RWPE2 (cell line): Measurements from ENCODE around the gene OPRD1.
"Not testable (repeated sequence)": the region's sequence is repeated elsewhere in the genome, so short reads cannot be mapped to it uniquely, and the experiment has no call there.

Experiments used
- ATAC-seq: fragments of 200-7000 bp; cut with Tn5 transposase; 3 replicates; pipeline ENCODE4 v1.9.1; 2021; ENCODE audit warnings: low read depth
- DNase-seq: peaks from one replicate; pipeline ENCODE4 v3.0.0-alpha.2; 2020; ENCODE audit warnings: low spot score
- H3K27ac ChIP-seq: fragments of 450-650 bp; 2 replicates; pipeline ENCODE4 v1.5.1; 2017; ENCODE audit warnings: mild to moderate bottlenecking; ENCODE audit not compliant: poor library complexity, severe bottlenecking
- H3K27me3 ChIP-seq: fragments of 250-450 bp; sonication (Bioruptor Pico); 2 replicates; pipeline ENCODE4 v1.5.1; 2021; ENCODE audit warnings: mild to moderate bottlenecking, moderate library complexity; ENCODE audit not compliant: insufficient read depth, poor library complexity, severe bottlenecking
- H3K36me3 ChIP-seq: fragments of 250-450 bp; sonication (Bioruptor Pico); 2 replicates; pipeline ENCODE4 v1.5.1; 2020; ENCODE audit warnings: low read depth, mild to moderate bottlenecking, moderate library complexity
- H3K4me1 ChIP-seq: fragments of 250-450 bp; sonication (Bioruptor Pico); 2 replicates; pipeline ENCODE4 v1.5.1; 2021; ENCODE audit warnings: mild to moderate bottlenecking, moderate library complexity; ENCODE audit not compliant: insufficient read depth, poor library complexity, severe bottlenecking
- H3K4me3 ChIP-seq: fragments of 250-450 bp; sonication (Bioruptor Pico); 2 replicates; pipeline ENCODE4 v1.5.1; 2021; ENCODE audit warnings: mild to moderate bottlenecking, moderate library complexity; ENCODE audit not compliant: severe bottlenecking
- H3K9me3 ChIP-seq: fragments of 250-450 bp; sonication (Bioruptor Pico); 2 replicates; pipeline ENCODE4 v1.5.1; 2021; ENCODE audit warnings: mild to moderate bottlenecking, moderate library complexity; ENCODE audit not compliant: severe bottlenecking
- CTCF ChIP-seq: fragments of 450-650 bp; IDR thresholded peaks from one replicate; pipeline ENCODE4 v1.5.1; 2017; ENCODE audit warnings: mild to moderate bottlenecking, moderate library complexity; ENCODE audit not compliant: poor library complexity, severe bottlenecking

OPRD1 gene

GRCh38 chr1:28845786-28846543, 34.0 kb downstream of the OPRD1 start:
- Histone ChIP-seq H3K27me3 (no peaks in the 10 kb centered on the region), H3K27ac (no peak overlapping the region), H3K36me3 (no peaks in the 10 kb centered on the region), H3K4me3 (no peak overlapping the region), H3K9me3 (no peaks in the 10 kb centered on the region), H3K4me1 (no peaks in the 10 kb centered on the region)
- no peak for DNase-seq
- 0 out of 3 replicates have a peak, but pooled peaks have one; percentile 40 for ATAC-seq
- TF ChIP-seq CTCF = peak; percentile 18

- not testable (repeated sequence) for H3K9me3 ChIP-seq, DNase-seq, H3K4me1 ChIP-seq, ATAC-seq, H3K27me3 ChIP-seq, H3K4me3 ChIP-seq, H3K27ac ChIP-seq, H3K36me3 ChIP-seq
These were observed 35.2 kb downstream of the OPRD1 start for GRCh38 chr1:28847207-28847606.

GRCh38 chr1:28848416-28848815, 36.4 kb downstream of the OPRD1 start:
- H3K9me3 ChIP-seq = no peaks in the 10 kb centered on the region
- no peaks in the 10 kb centered on the region for H3K4me1 ChIP-seq
- no peak for TF ChIP-seq CTCF
- ATAC-seq (no peak), DNase-seq (no peak)
- H3K36me3 ChIP-seq = no peaks in the 10 kb centered on the region
- H3K27me3 ChIP-seq = no peaks in the 10 kb centered on the region
- no peak overlapping the region for H3K4me3 ChIP-seq
- no peak overlapping the region for H3K27ac ChIP-seq

DNA sequence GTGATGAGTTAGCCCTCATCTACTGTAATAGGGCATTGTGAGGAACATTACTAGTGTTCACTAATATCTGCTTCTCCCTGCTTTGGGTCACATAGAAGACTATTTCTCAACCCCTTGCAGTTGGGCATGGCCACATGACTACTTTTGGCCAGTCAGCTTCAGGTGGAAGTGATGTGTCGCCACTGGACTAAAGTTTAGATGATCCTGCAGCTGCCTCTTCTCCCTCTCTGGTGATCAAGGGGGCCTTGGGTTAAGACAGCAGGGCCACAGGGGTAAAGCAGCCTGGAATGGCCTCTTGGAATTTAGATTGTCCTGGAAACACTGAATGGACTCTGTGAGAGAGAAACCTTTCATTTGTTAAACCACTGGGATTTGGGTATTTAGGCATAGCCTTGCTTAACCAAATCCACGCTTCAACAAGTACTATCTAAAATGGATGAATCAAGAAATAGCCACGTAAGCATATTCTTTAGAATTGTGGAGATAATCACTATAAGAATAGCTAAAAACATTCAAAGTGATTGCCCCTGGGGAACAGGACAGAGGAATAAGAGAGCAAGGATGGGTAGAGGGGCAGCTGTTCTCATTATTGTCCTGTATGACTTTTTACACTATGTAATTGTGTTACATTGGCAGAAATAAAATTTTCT, 41.2 kb downstream of the OPRD1 start:
- H3K27me3 ChIP-seq = no peaks in the 10 kb centered on the region
- no peak overlapping the region for H3K27ac ChIP-seq
- ATAC-seq (no peak), DNase-seq (no peak)
- H3K36me3 ChIP-seq = no peaks in the 10 kb centered on the region
- no peaks in the 10 kb centered on the region for H3K9me3 ChIP-seq
- H3K4me3 ChIP-seq = no peak overlapping the region
- TF ChIP-seq CTCF = no peak
- no peaks in the 10 kb centered on the region for H3K4me1 ChIP-seq

DNA sequence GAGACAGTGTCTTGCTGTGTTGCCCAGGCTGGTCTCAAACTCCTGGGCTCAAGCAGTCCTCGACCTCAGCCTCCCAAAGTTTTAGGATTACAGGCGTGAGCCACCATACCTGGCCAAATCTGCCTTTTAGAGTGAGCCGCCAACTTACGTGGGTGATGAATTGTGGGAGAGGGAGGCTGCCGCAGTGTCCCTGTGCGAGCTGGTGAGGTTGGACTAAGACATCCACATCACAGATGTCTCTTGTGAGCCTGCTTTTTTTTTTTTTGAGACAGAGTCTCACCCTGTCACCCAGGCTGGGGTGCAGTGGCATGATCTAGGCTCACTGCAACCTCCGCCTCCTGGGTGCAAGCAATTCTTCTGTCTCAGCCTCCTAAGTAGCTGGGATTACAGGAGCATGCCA, 42.4 kb downstream of the OPRD1 start:
- H3K9me3 ChIP-seq, H3K4me1 ChIP-seq, DNase-seq, H3K27ac ChIP-seq, H3K4me3 ChIP-seq, ATAC-seq, H3K36me3 ChIP-seq, H3K27me3 ChIP-seq: not testable (repeated sequence)

GRCh38 chr1:28855046-28855445, 43.1 kb downstream of the OPRD1 start:
- TF ChIP-seq CTCF = no peak

More at GRCh38 chr1:28855046-28855445, 43.1 kb downstream of the OPRD1 start:
- no peak for ATAC-seq
- DNase-seq = no peak
- Histone ChIP-seq H3K27me3 (no peaks in the 10 kb centered on the region), H3K4me3 (no peak overlapping the region), H3K36me3 (no peaks in the 10 kb centered on the region), H3K27ac (no peak overlapping the region), H3K4me1 (no peaks in the 10 kb centered on the region), H3K9me3 (no peaks in the 10 kb centered on the region)
